Testis (tissue), 3 donors: ENCODE measurements around the gene RSPH1. TPM values are rescaled to one million over a fixed set of nuclear protein-coding genes. Genes with fewer than 3 reads are reported as not detected.

Experiments used
- DNase-seq: peaks from one replicate; pipeline ENCODE4 v3.0.0-alpha.2; 2019
- H3K27ac ChIP-seq, 2 donors: fragments of 200-600 bp; sonication (generic); one replicate each; pipeline ENCODE4 v1.5.1; 2019
- H3K27me3 ChIP-seq: fragments of 200-600 bp; sonication (generic); one replicate; pipeline ENCODE4 v1.5.1; 2019
- H3K36me3 ChIP-seq: fragments of 200-600 bp; sonication (generic); one replicate; pipeline ENCODE4 v1.5.1; 2017; ENCODE audit warnings: low read depth; ENCODE audit errors: missing control alignments
- H3K4me1 ChIP-seq: fragments of 200-600 bp; sonication (generic); one replicate; pipeline ENCODE4 v1.5.1; 2019
- H3K4me3 ChIP-seq, 2 donors: fragments of 200-600 bp; sonication (generic); one replicate each; pipeline ENCODE4 v1.5.1; 2017 to 2019
- H3K9me3 ChIP-seq: fragments of 200-600 bp; sonication (generic); one replicate; pipeline ENCODE4 v1.5.1; 2017
- CTCF ChIP-seq, 3 experiments: fragments of 450-650 bp in 2 of 3; fragments of 200-600 bp in 1 of 3; sonication (generic) in 1 of 3; IDR thresholded peaks; one replicate each; pipeline ENCODE4 v1.5.1; 2016 to 2019; ENCODE audit warnings: antibody characterized with exemption in 3 of 3, mild to moderate bottlenecking in 2 of 3, moderate library complexity in 1 of 3
- POLR2A ChIP-seq: fragments of 450-650 bp; IDR thresholded peaks from one replicate; pipeline ENCODE4 v1.6.1; 2017; ENCODE audit warnings: antibody characterized with exemption, mild to moderate bottlenecking, moderate library complexity
- WGBS, 2 donors: methylation state at CpG; one replicate each; pipeline ENCODE4 v1.1.5; 2018; 5-methylcytosine and 5-hydroxymethylcytosine counted together
- intact Hi-C: fragments of 100-400 bp; cut with DNase I; formaldehyde crosslinking; loops from one replicate; pipeline ENCODE4 v1.15.1; 2023; ENCODE audit warnings: low total_unique reads
- polyA plus RNA-seq: library from polyadenylated mRNA; stranded (reverse); fragments of 350-450 nt; fragmentation: Illumina TruSeq; extraction: RNeasy Lipid Tissue Mini Kit (QIAGEN cat#74804); gene quantifications from one replicate; pipeline ENCODE4 v1.2.3, GENCODE V29; 2014; ENCODE audit warnings: low read depth, low replicate concordance; ENCODE audit not compliant: insufficient read depth
- total RNA-seq, 2 donors: library from RNA; depleted of rRNA; stranded (reverse); fragments of >200 nt; gene quantifications; one replicate each; pipeline ENCODE4 v1.2.3, GENCODE V29; 2016

The RSPH1 gene
- total and polyA plus RNA-seq, 3 donors from 2014 or later = 10.4 to 59.6 (median 20.8) TPM

GRCh38 chr21:42453224-42453985 is 42.6 kb downstream of the RSPH1 start:
- intact Hi-C loops = no loop called here
- no peaks in the 10 kb centered on the region for H3K27me3 ChIP-seq
- H3K4me1 ChIP-seq = peaks cover 5% of the 10 kb centered on the region
- H3K4me3 ChIP-seq = no peak overlapping the region
- no peak for TF ChIP-seq POLR2A
- no peak for TF ChIP-seq CTCF (IDR thresholded peaks at IDR 0.05)
- H3K9me3 ChIP-seq = no peaks in the 10 kb centered on the region
- no peaks in the 10 kb centered on the region for H3K36me3 ChIP-seq
- 61 to 65% methylated on average over 14 to 18 of the region's 18 CpGs for WGBS, 2 donors
- H3K27ac ChIP-seq = no peak overlapping the region
- no peak for DNase-seq

GRCh38 chr21:42452401-42453223 is 43.4 kb downstream of the RSPH1 start:
- no peak for TF ChIP-seq CTCF (IDR thresholded peaks at IDR 0.05)
- no peak for TF ChIP-seq POLR2A
- Histone ChIP-seq H3K36me3 (no peaks in the 10 kb centered on the region), H3K4me1 (peaks cover 5% of the 10 kb centered on the region), H3K9me3 (no peaks in the 10 kb centered on the region), H3K27me3 (no peaks in the 10 kb centered on the region), H3K4me3 (no peak overlapping the region), H3K27ac (no peak overlapping the region)
- WGBS, 2 donors = 75 to 84% methylated on average over 21 to 22 of the region's 22 CpGs
- no peak for DNase-seq
- intact Hi-C loops = no loop called here

- peaks cover 5% of the 10 kb centered on the region for H3K4me1 ChIP-seq
- H3K4me3 ChIP-seq = no peak overlapping the region
- TF ChIP-seq CTCF (IDR thresholded peaks at IDR 0.05) = no peak
- no peak for TF ChIP-seq POLR2A
- 94% methylated on average over 9 of the region's 9 CpGs for WGBS, 2 donors
- H3K36me3 ChIP-seq = no peaks in the 10 kb centered on the region
- no peak overlapping the region for H3K27ac ChIP-seq
- DNase-seq = no peak
- no peaks in the 10 kb centered on the region for H3K27me3 ChIP-seq
- intact Hi-C loops = no loop called here
- H3K9me3 ChIP-seq = no peaks in the 10 kb centered on the region
Measured at GRCh38 chr21:42451941-42452340, 44.1 kb downstream of the RSPH1 start.

GRCh38 chr21:42448686-42449085 is 47.3 kb downstream of the RSPH1 start:
- Histone ChIP-seq H3K36me3 (no peaks in the 10 kb centered on the region), H3K4me1 (peaks cover 3% of the 10 kb centered on the region), H3K27ac (no peak overlapping the region), H3K4me3 (no peak overlapping the region), H3K27me3 (no peaks in the 10 kb centered on the region), H3K9me3 (no peaks in the 10 kb centered on the region)
- TF ChIP-seq POLR2A (no peak), CTCF (IDR thresholded peaks at IDR 0.05) (no peak)
- no peak for DNase-seq
- 71 to 97% methylated on average over 3 of the region's 3 CpGs for WGBS, 2 donors
- intact Hi-C loops = no loop called here
